Epithelial cell of esophagus (primary cell): ENCODE measurements around the gene CPAMD8.
A peak's percentile ranks its signal among the peaks of the same experiment; 100 is the strongest.

Experiments used
- DNase-seq: peaks from one replicate; pipeline ENCODE4 v3.0.0; 2010; ENCODE audit warnings: low read depth
- H3K4me3 ChIP-seq: 2 replicates; pipeline ENCODE4 v1.5.1; 2011; ENCODE audit warnings: mild to moderate bottlenecking, low read length, control low read depth
- CTCF ChIP-seq: IDR thresholded peaks from 2 replicates; pipeline ENCODE4 v1.5.1; 2011; ENCODE audit warnings: low read depth, mild to moderate bottlenecking, low read length, control low read depth, inconsistent platforms; ENCODE audit not compliant: insufficient read depth; ENCODE audit errors: missing control alignments

The CPAMD8 gene

GRCh38 chr19:16911046-16911445, 115.6 kb downstream of the CPAMD8 start:
- no peak for DNase-seq
- TF ChIP-seq CTCF: no peak
- no peak overlapping the region for H3K4me3 ChIP-seq

GRCh38 chr19:16908759-16909158, 117.9 kb downstream of the CPAMD8 start:
- no peak for DNase-seq
- TF ChIP-seq CTCF: no peak
- H3K4me3 ChIP-seq: no peak overlapping the region

GRCh38 chr19:16904599-16904998, 122.0 kb downstream of the CPAMD8 start:
- H3K4me3 ChIP-seq: no peak overlapping the region
- DNase-seq: no peak
- no peak for TF ChIP-seq CTCF

GRCh38 chr19:16903347-16903746, 123.3 kb downstream of the CPAMD8 start:
- TF ChIP-seq CTCF: no peak
- no peak for DNase-seq
- H3K4me3 ChIP-seq: no peak overlapping the region

GRCh38 chr19:16902545-16902944, 124.1 kb downstream of the CPAMD8 start:
- no peak for DNase-seq
- no peak for TF ChIP-seq CTCF
- no peak overlapping the region for H3K4me3 ChIP-seq

GRCh38 chr19:16901491-16902175, 125.0 kb downstream of the CPAMD8 start:
- TF ChIP-seq CTCF: no peak
- no peak for DNase-seq
- H3K4me3 ChIP-seq: no peak overlapping the region

GRCh38 chr19:16899566-16900075, 127.0 kb downstream of the CPAMD8 start:
- TF ChIP-seq CTCF: peak; percentile 39
- peak; percentile 24 for DNase-seq
- H3K4me3 ChIP-seq: no peak overlapping the region
